C1 segment of cervical spinal cord (tissue), 14 donors: ENCODE data around the gene RNF215.
A peak's percentile ranks its signal among the peaks of the same experiment; 100 is the strongest.

Experiments used
- DNase-seq, 14 donors: peaks; one replicate each; lab custom pipeline; 2025; lab: John Stamatoyannopoulos, UW

RNF215 gene

DNA sequence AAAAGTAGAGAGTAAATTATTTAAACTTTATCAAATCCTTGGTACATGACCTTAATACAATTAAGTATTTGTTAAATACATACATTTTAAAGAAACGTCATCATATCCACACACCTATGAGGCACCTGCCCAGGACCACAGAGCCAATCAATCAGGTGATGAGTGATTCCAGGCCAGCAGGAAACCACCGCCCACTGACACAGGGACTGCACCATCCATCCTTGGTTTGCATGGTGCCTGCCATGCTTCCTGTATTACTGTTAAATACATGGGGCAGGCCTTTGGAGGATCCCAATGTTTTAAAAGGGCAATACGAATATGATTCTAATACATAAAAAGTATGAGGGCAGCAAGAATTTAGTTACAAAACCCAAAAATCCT, 53.5 kb downstream of the RNF215 start:
- DNase-seq, result no peak

DNA sequence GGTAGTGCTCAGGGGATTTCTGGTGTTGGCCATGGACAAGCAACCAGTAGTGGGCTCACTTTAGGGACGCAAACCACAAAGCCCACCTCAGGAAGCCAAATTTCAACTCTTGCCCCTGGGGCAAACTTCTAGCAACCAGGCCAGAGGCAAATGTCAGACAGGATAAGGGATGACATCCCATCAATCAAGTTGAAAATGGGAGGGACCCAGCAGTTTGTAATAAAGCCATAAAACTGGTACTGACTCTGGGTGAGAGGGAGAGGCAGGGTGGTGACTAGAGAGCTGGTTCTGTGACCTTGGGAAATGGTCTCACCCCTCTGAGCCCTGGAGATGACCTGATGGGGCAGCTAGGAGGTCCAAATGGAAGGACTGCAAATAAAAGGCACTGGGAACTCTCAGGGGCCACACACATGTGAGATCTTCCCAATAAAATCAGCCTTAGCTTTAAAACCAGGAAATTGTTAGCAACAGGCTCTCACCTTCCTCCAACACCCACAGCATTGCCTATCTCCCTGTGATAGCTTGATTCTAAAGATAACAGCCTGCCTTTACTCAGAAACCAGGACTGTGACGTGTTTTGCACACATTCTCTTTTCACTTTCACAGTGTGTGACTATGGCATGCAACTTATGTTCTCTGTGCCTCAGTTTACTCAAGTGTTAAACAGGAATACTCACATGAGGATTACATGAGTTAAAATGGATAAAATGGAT, 54.1 kb downstream of the RNF215 start:
- no peak for DNase-seq

DNA sequence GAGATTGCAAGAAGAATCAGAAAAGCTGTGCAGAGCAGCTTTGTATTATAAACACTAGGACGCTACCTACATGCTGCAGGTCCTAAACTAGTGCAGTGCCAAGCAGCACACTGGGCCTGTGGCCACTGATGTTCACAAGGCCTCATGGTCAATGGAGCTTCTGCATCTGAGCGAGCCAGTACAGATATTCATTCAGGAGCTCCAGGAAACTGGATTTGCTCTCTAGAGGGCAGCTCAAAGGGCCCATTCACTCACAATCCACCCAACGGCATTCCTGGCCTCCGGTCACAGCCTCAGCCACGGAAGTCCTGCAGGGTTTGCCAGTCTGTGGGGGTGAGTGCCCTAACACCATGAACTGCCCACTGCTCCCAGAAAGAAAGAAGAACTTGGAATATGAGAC, 54.7 kb downstream of the RNF215 start:
- peak in 7 of 14 donors; percentile 9 to 61 (median 19) for DNase-seq
